ENCODE data around the gene MGRN1.

MGRN1 gene

DNA sequence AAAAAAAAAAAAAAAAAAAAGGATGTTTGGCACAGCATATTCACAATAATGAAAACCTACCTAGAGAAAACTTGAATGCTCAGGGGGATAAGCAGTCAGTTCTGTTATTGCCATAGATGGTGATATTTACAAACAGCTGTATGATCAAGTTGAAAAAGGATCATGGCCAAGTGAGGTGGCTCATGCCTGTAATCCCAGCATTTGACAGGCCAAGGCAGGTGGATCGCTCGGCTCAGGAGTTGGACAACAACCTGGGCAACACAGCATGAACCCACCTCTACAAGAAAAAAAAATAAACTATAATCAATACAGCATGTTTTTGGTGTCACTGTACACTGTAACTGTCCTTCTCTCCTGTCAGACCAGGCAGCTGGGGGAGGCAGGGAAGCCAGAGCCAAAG, 90.4 kb downstream of the MGRN1 start:
- peaks cover 15% of the 10 kb centered on the region for H3K36me3 ChIP-seq (ENCODE audit: control insufficient read depth, insufficient read depth, low read length)
- H3K4me1 ChIP-seq (ENCODE audit: control insufficient read depth, insufficient read depth, low read length) = no peaks in the 10 kb centered on the region
- no peaks in the 10 kb centered on the region for H3K9me3 ChIP-seq (ENCODE audit: control insufficient read depth, low read length)
- no peak overlapping the region for H3K4me3 ChIP-seq (ENCODE audit: insufficient read depth, low read depth, low read length)
- no peaks in the 10 kb centered on the region for H3K27me3 ChIP-seq (ENCODE audit: control insufficient read depth, insufficient read depth, low read length, poor library complexity, severe bottlenecking)
- WGBS, 2 experiments = 86 to 88% methylated on average over 2 of the region's 2 CpGs
- no peak overlapping the region for H3K27ac ChIP-seq (ENCODE audit: insufficient read depth, low read depth, low read length, poor library complexity, severe bottlenecking)

DNA sequence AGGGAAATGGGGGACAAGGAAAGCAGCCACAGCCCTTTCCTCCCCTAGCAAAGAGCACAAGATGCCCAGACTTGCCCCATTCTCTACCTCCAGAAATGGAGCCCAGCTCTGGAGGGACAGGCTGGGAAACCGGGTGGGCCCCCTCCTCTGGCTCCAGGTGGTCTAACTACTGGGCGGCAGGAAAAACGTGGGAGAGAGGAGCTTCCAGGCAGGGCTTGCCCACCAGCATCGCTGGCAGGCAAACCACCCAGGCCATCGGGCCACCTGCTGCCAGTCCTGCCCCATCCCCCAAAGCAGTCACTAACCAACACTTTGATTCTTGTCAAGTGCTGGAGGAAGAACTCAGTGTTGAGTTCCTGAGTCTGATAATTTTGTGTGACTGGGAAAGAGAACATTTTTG, 93.8 kb downstream of the MGRN1 start:
- no peaks in the 10 kb centered on the region for H3K4me1 ChIP-seq (ENCODE audit: control insufficient read depth, insufficient read depth, low read length)
- H3K27ac ChIP-seq (ENCODE audit: insufficient read depth, low read depth, low read length, poor library complexity, severe bottlenecking) = no peak overlapping the region
- no peaks in the 10 kb centered on the region for H3K9me3 ChIP-seq (ENCODE audit: control insufficient read depth, low read length)
- 48 to 57% methylated on average over 5 of the region's 5 CpGs for WGBS, 2 experiments
- no peaks in the 10 kb centered on the region for H3K27me3 ChIP-seq (ENCODE audit: control insufficient read depth, insufficient read depth, low read length, poor library complexity, severe bottlenecking)
- no peak overlapping the region for H3K4me3 ChIP-seq (ENCODE audit: insufficient read depth, low read depth, low read length)
- H3K36me3 ChIP-seq (ENCODE audit: control insufficient read depth, insufficient read depth, low read length) = peaks cover 9% of the 10 kb centered on the region

- no peaks in the 10 kb centered on the region for H3K9me3 ChIP-seq (ENCODE audit: control insufficient read depth, low read length)
- no peak overlapping the region for H3K4me3 ChIP-seq (ENCODE audit: insufficient read depth, low read depth, low read length)
- H3K4me1 ChIP-seq (ENCODE audit: control insufficient read depth, insufficient read depth, low read length) = no peaks in the 10 kb centered on the region
- peaks cover 12% of the 10 kb centered on the region for H3K36me3 ChIP-seq (ENCODE audit: control insufficient read depth, insufficient read depth, low read length)
- H3K27ac ChIP-seq (ENCODE audit: insufficient read depth, low read depth, low read length, poor library complexity, severe bottlenecking) = no peak overlapping the region
- H3K27me3 ChIP-seq (ENCODE audit: control insufficient read depth, insufficient read depth, low read length, poor library complexity, severe bottlenecking) = no peaks in the 10 kb centered on the region
- WGBS, 2 experiments = 94 to 95% methylated on average over 13 to 14 of the region's 14 CpGs
Measured at GRCh38 chr16:4723071-4723767, 98.6 kb downstream of the MGRN1 start.

DNA sequence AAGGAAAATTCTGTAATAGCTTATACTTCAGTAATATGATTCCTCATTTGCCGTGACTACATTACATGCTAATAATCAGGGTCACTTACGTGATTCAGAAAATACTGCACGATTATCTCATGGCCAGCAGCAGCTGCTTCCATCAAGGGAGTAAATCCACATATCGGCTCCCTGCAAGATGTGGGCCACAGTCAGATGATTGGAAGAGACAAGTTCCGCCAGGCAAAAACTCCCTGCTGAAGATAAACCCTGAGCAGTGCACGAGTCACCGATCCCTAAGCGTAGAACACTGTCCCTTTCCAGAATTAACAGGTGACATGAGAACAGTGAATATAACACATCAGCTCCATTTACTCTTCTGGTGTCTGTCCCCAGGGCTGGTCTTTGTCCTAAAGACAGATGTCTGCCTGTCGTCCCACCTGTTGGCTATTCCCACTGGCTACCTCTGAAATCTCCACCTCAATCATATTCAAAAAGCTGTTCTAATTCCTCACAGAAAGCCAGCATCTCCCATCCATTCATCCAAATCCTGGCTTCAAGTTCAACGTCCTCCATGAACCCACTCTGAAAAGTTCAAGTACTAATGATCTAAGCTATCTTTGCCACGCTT, 100.1 kb downstream of the MGRN1 start:
- H3K4me3 ChIP-seq (ENCODE audit: insufficient read depth, low read depth, low read length) = no peak overlapping the region
- 95% methylated on average over 11 of the region's 11 CpGs for WGBS, 2 experiments

DNA sequence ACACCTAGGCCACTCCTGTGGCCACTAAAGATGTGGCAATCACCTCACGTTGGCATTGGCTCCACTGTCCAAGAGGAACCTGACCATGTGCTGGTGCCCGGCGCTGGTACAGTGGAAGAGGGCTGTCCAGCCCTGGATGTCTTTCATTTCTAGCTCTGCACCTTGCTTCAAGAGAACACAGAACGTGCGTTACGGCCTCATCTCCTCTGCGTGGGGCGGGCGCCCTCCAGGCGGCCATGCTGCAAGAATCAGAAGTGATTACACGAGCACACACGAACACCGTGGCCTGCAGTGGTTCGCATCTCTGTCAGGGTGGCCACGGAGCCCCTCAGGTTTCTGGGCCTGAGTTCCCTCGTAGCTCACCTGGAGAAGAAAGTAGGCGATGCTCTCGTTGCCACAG, 102.0 kb downstream of the MGRN1 start:
- Histone ChIP-seq H3K4me3 (ENCODE audit: insufficient read depth, low read depth, low read length) (no peak overlapping the region), H3K27ac (ENCODE audit: insufficient read depth, low read depth, low read length, poor library complexity, severe bottlenecking) (no peak overlapping the region), H3K4me1 (ENCODE audit: control insufficient read depth, insufficient read depth, low read length) (no peaks in the 10 kb centered on the region), H3K9me3 (ENCODE audit: control insufficient read depth, low read length) (no peaks in the 10 kb centered on the region), H3K36me3 (ENCODE audit: control insufficient read depth, insufficient read depth, low read length) (peaks cover 22% of the 10 kb centered on the region), H3K27me3 (ENCODE audit: control insufficient read depth, insufficient read depth, low read length, poor library complexity, severe bottlenecking) (no peaks in the 10 kb centered on the region)
- 95% methylated on average over 18 of the region's 18 CpGs for WGBS, 2 experiments

More for the DNA sequence above, 100.1 kb downstream of the MGRN1 start:
- Histone ChIP-seq H3K9me3 (ENCODE audit: control insufficient read depth, low read length) (no peaks in the 10 kb centered on the region), H3K36me3 (ENCODE audit: control insufficient read depth, insufficient read depth, low read length) (peaks cover 16% of the 10 kb centered on the region), H3K27ac (ENCODE audit: insufficient read depth, low read depth, low read length, poor library complexity, severe bottlenecking) (no peak overlapping the region), H3K27me3 (ENCODE audit: control insufficient read depth, insufficient read depth, low read length, poor library complexity, severe bottlenecking) (no peaks in the 10 kb centered on the region), H3K4me1 (ENCODE audit: control insufficient read depth, insufficient read depth, low read length) (no peaks in the 10 kb centered on the region)

DNA sequence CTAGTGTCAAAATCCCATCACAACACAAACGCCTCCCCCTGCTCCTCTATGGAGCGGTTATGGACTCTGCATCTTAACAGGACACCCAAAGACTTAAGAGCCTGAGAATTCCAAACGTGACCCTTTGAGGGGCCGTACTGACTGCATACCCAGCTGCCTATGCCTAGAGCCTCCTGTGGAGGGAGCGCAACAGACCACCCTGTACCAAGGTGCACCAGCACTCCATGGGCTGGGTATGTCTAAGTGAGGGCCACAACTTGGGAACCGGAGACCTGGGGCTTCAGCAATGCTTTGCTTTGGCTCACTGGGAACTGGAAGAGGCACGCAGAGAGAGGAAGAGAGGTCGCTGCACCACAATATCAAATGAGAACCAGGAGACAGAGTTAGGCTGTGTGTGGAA, 104.0 kb downstream of the MGRN1 start:
- Histone ChIP-seq H3K4me1 (ENCODE audit: control insufficient read depth, insufficient read depth, low read length) (no peaks in the 10 kb centered on the region), H3K36me3 (ENCODE audit: control insufficient read depth, insufficient read depth, low read length) (peaks cover 22% of the 10 kb centered on the region), H3K27me3 (ENCODE audit: control insufficient read depth, insufficient read depth, low read length, poor library complexity, severe bottlenecking) (no peaks in the 10 kb centered on the region), H3K27ac (ENCODE audit: insufficient read depth, low read depth, low read length, poor library complexity, severe bottlenecking) (no peak overlapping the region), H3K9me3 (ENCODE audit: control insufficient read depth, low read length) (no peaks in the 10 kb centered on the region), H3K4me3 (ENCODE audit: insufficient read depth, low read depth, low read length) (no peak overlapping the region)
- 92 to 93% methylated on average over 8 of the region's 8 CpGs for WGBS, 2 experiments

DNA sequence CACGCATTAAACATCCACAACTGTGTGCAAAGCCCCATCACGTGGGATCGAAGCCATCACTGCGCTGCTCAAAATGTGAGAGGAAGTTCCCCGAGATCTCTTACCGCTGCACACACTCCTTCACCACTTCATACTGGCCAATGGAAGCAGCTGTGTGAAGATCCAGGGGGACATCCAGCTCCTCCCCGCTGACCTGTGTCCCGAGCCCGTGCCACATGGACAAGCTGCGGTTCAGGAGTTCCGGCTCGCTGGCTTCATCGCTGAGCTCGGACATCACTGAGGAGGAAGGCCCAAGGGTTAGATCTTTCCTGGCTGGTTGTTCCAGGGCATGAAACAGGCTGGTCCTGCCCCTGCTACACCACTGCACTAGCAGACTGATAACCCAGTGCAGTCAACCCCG, 105.2 kb downstream of the MGRN1 start:
- Histone ChIP-seq H3K4me3 (ENCODE audit: insufficient read depth, low read depth, low read length) (no peak overlapping the region), H3K27ac (ENCODE audit: insufficient read depth, low read depth, low read length, poor library complexity, severe bottlenecking) (no peak overlapping the region), H3K36me3 (ENCODE audit: control insufficient read depth, insufficient read depth, low read length) (peaks cover 16% of the 10 kb centered on the region), H3K4me1 (ENCODE audit: control insufficient read depth, insufficient read depth, low read length) (no peaks in the 10 kb centered on the region), H3K9me3 (ENCODE audit: control insufficient read depth, low read length) (no peaks in the 10 kb centered on the region), H3K27me3 (ENCODE audit: control insufficient read depth, insufficient read depth, low read length, poor library complexity, severe bottlenecking) (no peaks in the 10 kb centered on the region)
- WGBS, 2 experiments = 95 to 96% methylated on average over 15 of the region's 15 CpGs

- Histone ChIP-seq H3K4me1 (ENCODE audit: control insufficient read depth, insufficient read depth, low read length) (no peaks in the 10 kb centered on the region), H3K27me3 (ENCODE audit: control insufficient read depth, insufficient read depth, low read length, poor library complexity, severe bottlenecking) (no peaks in the 10 kb centered on the region), H3K4me3 (ENCODE audit: insufficient read depth, low read depth, low read length) (peak overlapping the region; percentile 90), H3K36me3 (ENCODE audit: control insufficient read depth, insufficient read depth, low read length) (peaks cover 10% of the 10 kb centered on the region), H3K27ac (ENCODE audit: insufficient read depth, low read depth, low read length, poor library complexity, severe bottlenecking) (no peak overlapping the region), H3K9me3 (ENCODE audit: control insufficient read depth, low read length) (no peaks in the 10 kb centered on the region)
- WGBS, 2 experiments = 22 to 30% methylated on average over 13 to 16 of the region's 17 CpGs
Measured at GRCh38 chr16:4733211-4733742, 108.7 kb downstream of the MGRN1 start.

DNA sequence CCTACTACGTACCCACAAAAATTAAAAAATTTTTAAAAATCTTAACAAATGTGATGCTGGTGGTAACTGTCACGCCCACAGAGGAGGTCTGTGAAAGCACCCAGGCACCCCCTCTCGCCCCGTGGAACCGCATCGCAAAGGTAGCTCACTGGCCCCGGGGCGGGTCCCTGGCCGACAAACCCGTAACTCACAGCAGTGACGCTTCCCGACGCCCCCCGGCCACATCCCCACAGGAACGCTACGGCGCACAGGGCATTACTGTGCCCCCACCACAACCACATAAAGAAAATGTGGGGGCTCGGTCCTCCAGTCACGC, 109.1 kb downstream of the MGRN1 start:
- 0% methylated on average over 19 of the region's 19 CpGs for WGBS, 2 experiments
- peak overlapping the region; percentile 90 for H3K4me3 ChIP-seq (ENCODE audit: insufficient read depth, low read depth, low read length)
- no peaks in the 10 kb centered on the region for H3K4me1 ChIP-seq (ENCODE audit: control insufficient read depth, insufficient read depth, low read length)
- no peaks in the 10 kb centered on the region for H3K9me3 ChIP-seq (ENCODE audit: control insufficient read depth, low read length)
- peaks cover 10% of the 10 kb centered on the region for H3K36me3 ChIP-seq (ENCODE audit: control insufficient read depth, insufficient read depth, low read length)
- H3K27me3 ChIP-seq (ENCODE audit: control insufficient read depth, insufficient read depth, low read length, poor library complexity, severe bottlenecking) = no peaks in the 10 kb centered on the region
- peak overlapping the region; percentile 94 for H3K27ac ChIP-seq (ENCODE audit: insufficient read depth, low read depth, low read length, poor library complexity, severe bottlenecking)

DNA sequence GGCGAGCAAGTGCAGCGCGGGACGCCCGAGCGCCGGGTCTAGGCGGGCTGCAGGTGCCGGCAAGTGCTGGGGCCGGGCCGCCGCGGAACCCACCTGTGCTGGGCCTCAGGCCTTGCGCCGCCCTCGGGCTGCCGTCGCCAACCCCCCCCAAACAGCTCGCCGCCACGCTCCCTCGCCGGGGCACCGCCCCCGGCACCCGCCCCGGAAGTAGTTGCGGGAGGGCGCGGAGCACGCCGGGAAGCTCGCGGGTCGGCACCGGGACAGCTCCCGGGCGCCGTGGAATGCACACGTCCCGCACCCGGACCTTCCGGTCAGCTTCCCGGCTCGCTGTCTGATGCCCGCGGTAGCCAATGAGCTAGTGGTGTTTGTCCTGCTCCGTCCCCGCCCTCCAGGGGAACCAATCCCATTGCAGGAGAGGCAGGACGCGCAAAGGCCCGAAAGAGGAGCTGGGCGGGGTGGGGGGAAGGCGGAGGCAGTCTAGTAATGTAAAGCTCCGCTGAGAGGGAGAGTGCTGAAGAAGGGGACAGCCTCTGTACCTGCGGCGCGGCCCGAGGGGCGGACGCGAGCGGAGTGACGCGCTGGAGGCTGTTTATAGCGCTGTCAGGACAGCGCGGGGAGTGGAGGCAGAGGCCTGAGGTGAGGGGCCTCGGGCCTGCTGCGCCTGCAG, 109.6 kb downstream of the MGRN1 start, which contains the start of the genes ANKS3 and DNAAF8:
Gene ANKS3 (minus strand): TSS at position 209 of the 667 bp plus-strand sequence. CDS start 4,122 bp downstream, outside the sequence.
Gene DNAAF8 (plus strand): TSS at position 475 of the 667 bp plus-strand sequence. CDS start 1,978 bp downstream, outside the sequence.
- Histone ChIP-seq H3K27ac (ENCODE audit: insufficient read depth, low read depth, low read length, poor library complexity, severe bottlenecking) (peak within 1 kb of the TSS; percentile 94), H3K9me3 (ENCODE audit: control insufficient read depth, low read length) (no peaks in the 10 kb centered on the region), H3K4me3 (ENCODE audit: insufficient read depth, low read depth, low read length) (peak within 1 kb of the TSS; percentile 90), H3K4me1 (ENCODE audit: control insufficient read depth, insufficient read depth, low read length) (no peaks in the 10 kb centered on the region), H3K36me3 (ENCODE audit: control insufficient read depth, insufficient read depth, low read length) (peaks cover 10% of the 10 kb centered on the region), H3K27me3 (ENCODE audit: control insufficient read depth, insufficient read depth, low read length, poor library complexity, severe bottlenecking) (no peaks in the 10 kb centered on the region)
- WGBS, 2 experiments = 0% methylated on average over 70 of the region's 70 CpGs

Measured in ectodermal cell (in vitro differentiated cells).